ENCODE measurements around the gene HACL1. TPM values are rescaled to one million over a fixed set of nuclear protein-coding genes. Genes with fewer than 3 reads are reported as not detected.
A peak's percentile ranks its signal among the peaks of the same experiment; 100 is the strongest.

The HACL1 gene
- 100 to 1,000 TPM in 2 of 4 donors, 10 to 100 TPM in 2; 24.5 to 138 (median 72.9) TPM for polyA plus RNA-seq
- long read RNA-seq, donor 1 = 0 reads
- long read RNA-seq, donor 2, partial matches to known transcripts = 0 of 3 reads
- long read RNA-seq, donor 2, other reads (novel, unspliced or antisense) = 0 of 3 reads
- long read RNA-seq, donor 3, partial matches to known transcripts = 0 of 3 reads
- long read RNA-seq, donor 3, other reads (novel, unspliced or antisense) = 0 of 3 reads
- long read RNA-seq, donor 4 = 0 reads
- long read RNA-seq, donor 5 = 0 reads
- long read RNA-seq, donor 6, transcript HACL1-201 (17 exons, 2,266 nt) = major isoform, 9 of 10 reads
- long read RNA-seq, donor 6, partial matches to known transcripts = 0 of 10 reads
- long read RNA-seq, donor 6, other reads (novel, unspliced or antisense) = 0 of 10 reads
- long read RNA-seq, donor 7 = 0 reads
- long read RNA-seq, donor 8 = 0 reads
- long read RNA-seq, donor 9, partial matches to known transcripts = 0 of 2 reads
- long read RNA-seq, donor 9, other reads (novel, unspliced or antisense) = 0 of 2 reads
- long read RNA-seq, donor 10, partial matches to known transcripts = 0 of 4 reads
- long read RNA-seq, donor 10, other reads (novel, unspliced or antisense) = 0 of 4 reads

GRCh38 chr3:15601399-15602145 is at the start of gene HACL1, which contains the start of gene BTD:
TSS of gene HACL1 (minus strand) at chr3:15601569. CDS start at chr3:15601463, 106 bp downstream.
TSS of gene BTD (plus strand) at chr3:15601745. CDS start at chr3:15635440, 33,695 bp downstream.
- Histone ChIP-seq H3K9me3 (ENCODE audit: control insufficient read depth in 2 of 2, insufficient read depth in 1 of 2, low read depth in 1 of 2, low read length in 1 of 2) (peaks cover 0 to 13% of the 10 kb centered on the region in 2 donors), H3K4me1 (ENCODE audit: control insufficient read depth in 3 of 3, insufficient read depth in 2 of 3, low read depth in 1 of 3, low read length in 2 of 3) (peaks cover 2 to 25% (median 3%) of the 10 kb centered on the region in 3 donors), H3K27me3 (ENCODE audit: control insufficient read depth in 3 of 3, insufficient read depth in 3 of 3, low read length in 3 of 3) (no peaks in the 10 kb centered on the region), H3K27ac (ENCODE audit: low read depth in 1 of 3, low read length in 2 of 3) (peak within 1 kb of the TSS; percentile 85 to 98 (median 96)), H3K36me3 (ENCODE audit: control insufficient read depth in 3 of 3, insufficient read depth in 2 of 3, low read depth in 1 of 3, low read length in 3 of 3) (peaks cover 0 to 13% (median 10%) of the 10 kb centered on the region in 3 donors), H3K4me3 (ENCODE audit: low read depth in 1 of 3, low read length in 3 of 3) (peak within 1 kb of the TSS; percentile 72 to 95 (median 87))
- DNase-seq (peak; percentile 99 to 100), FAIRE-seq (no peak)
- WGBS, 3 donors = 0 to 1% (median 0%) methylated on average over 59 to 61 of the region's 61 CpGs

GRCh38 chr3:15649858-15650257 is 48.5 kb upstream of the HACL1 start:
- Histone ChIP-seq H3K27ac (ENCODE audit: low read depth in 1 of 3, low read length in 2 of 3) (no peak overlapping the region), H3K4me3 (ENCODE audit: low read depth in 1 of 3, low read length in 3 of 3) (no peak overlapping the region), H3K4me1 (ENCODE audit: control insufficient read depth in 3 of 3, insufficient read depth in 2 of 3, low read depth in 1 of 3, low read length in 2 of 3) (peaks cover 0 to 8% (median 0%) of the 10 kb centered on the region in 3 donors), H3K9me3 (ENCODE audit: control insufficient read depth in 2 of 2, insufficient read depth in 1 of 2, low read depth in 1 of 2, low read length in 1 of 2) (no peaks in the 10 kb centered on the region), H3K27me3 (ENCODE audit: control insufficient read depth in 3 of 3, insufficient read depth in 3 of 3, low read length in 3 of 3) (no peaks in the 10 kb centered on the region), H3K36me3 (ENCODE audit: control insufficient read depth in 3 of 3, insufficient read depth in 2 of 3, low read depth in 1 of 3, low read length in 3 of 3) (peaks cover 0 to 20% (median 5%) of the 10 kb centered on the region in 3 donors)
- no peak for FAIRE-seq
- DNase-seq = no peak
- WGBS, 3 donors = 85 to 94% (median 93%) methylated on average over 5 of the region's 5 CpGs

GRCh38 chr3:15649341-15649740 is 48.0 kb upstream of the HACL1 start:
- H3K4me3 ChIP-seq (ENCODE audit: low read depth in 1 of 3, low read length in 3 of 3) = no peak overlapping the region
- H3K4me1 ChIP-seq (ENCODE audit: control insufficient read depth in 3 of 3, insufficient read depth in 2 of 3, low read depth in 1 of 3, low read length in 2 of 3) = peaks cover 0 to 8% (median 0%) of the 10 kb centered on the region in 3 donors
- DNase-seq = peak in 1 of 2 donors; percentile 43
- no peak overlapping the region for H3K27ac ChIP-seq (ENCODE audit: low read depth in 1 of 3, low read length in 2 of 3)
- FAIRE-seq = no peak
- H3K36me3 ChIP-seq (ENCODE audit: control insufficient read depth in 3 of 3, insufficient read depth in 2 of 3, low read depth in 1 of 3, low read length in 3 of 3) = peaks cover 0 to 24% (median 5%) of the 10 kb centered on the region in 3 donors
- no peaks in the 10 kb centered on the region for H3K27me3 ChIP-seq (ENCODE audit: control insufficient read depth in 3 of 3, insufficient read depth in 3 of 3, low read length in 3 of 3)
- WGBS, 3 donors = 63 to 87% (median 75%) methylated on average over 3 of the region's 3 CpGs
- H3K9me3 ChIP-seq (ENCODE audit: control insufficient read depth in 2 of 2, insufficient read depth in 1 of 2, low read depth in 1 of 2, low read length in 1 of 2) = no peaks in the 10 kb centered on the region

DNA sequence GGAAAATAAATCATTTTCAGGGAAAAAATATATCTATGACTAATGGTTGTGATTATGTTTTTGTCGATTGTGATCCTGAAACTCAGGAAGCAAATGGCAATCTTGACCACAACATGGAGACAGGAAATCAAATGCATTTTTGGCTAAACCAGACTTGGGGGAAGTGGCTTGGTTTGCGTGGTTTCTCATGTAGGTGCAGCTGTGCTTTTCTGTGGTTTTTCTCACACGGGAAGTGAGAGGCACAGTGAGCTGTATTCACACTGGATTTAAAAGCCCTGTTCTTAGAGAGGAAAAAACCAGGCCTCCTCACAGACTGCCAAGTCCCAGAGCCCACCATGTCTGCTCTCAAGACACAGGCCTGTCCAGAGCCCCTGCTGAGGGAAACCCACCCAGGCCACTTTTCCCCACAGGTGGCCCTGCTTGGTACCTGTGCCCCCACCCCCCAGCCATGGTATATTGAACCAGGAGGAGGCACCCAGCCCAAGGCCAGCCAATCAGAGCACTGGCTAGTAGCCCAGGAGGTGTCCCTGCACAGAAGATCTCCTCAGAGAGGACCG is 46.3 kb upstream of the HACL1 start:
- H3K27me3 ChIP-seq (ENCODE audit: control insufficient read depth in 3 of 3, insufficient read depth in 3 of 3, low read length in 3 of 3) = no peaks in the 10 kb centered on the region
- WGBS, 3 donors = 57 to 87% (median 66%) methylated on average over 4 of the region's 4 CpGs
- no peaks in the 10 kb centered on the region for H3K9me3 ChIP-seq (ENCODE audit: control insufficient read depth in 2 of 2, insufficient read depth in 1 of 2, low read depth in 1 of 2, low read length in 1 of 2)
- no peak overlapping the region for H3K4me3 ChIP-seq (ENCODE audit: low read depth in 1 of 3, low read length in 3 of 3)
- peak in 1 of 2 donors; percentile 38 for DNase-seq
- peaks cover 0 to 27% (median 5%) of the 10 kb centered on the region in 3 donors for H3K36me3 ChIP-seq (ENCODE audit: control insufficient read depth in 3 of 3, insufficient read depth in 2 of 3, low read depth in 1 of 3, low read length in 3 of 3)
- H3K4me1 ChIP-seq (ENCODE audit: control insufficient read depth in 3 of 3, insufficient read depth in 2 of 3, low read depth in 1 of 3, low read length in 2 of 3) = peaks cover 0 to 8% (median 0%) of the 10 kb centered on the region in 3 donors
- peak overlapping the region in 1 of 3 donors; percentile 84 for H3K27ac ChIP-seq (ENCODE audit: low read depth in 1 of 3, low read length in 2 of 3)
- no peak for FAIRE-seq

- Histone ChIP-seq H3K9me3 (ENCODE audit: control insufficient read depth in 2 of 2, insufficient read depth in 1 of 2, low read depth in 1 of 2, low read length in 1 of 2) (no peaks in the 10 kb centered on the region), H3K4me1 (ENCODE audit: control insufficient read depth in 3 of 3, insufficient read depth in 2 of 3, low read depth in 1 of 3, low read length in 2 of 3) (peaks cover 0 to 8% (median 0%) of the 10 kb centered on the region in 3 donors), H3K27me3 (ENCODE audit: control insufficient read depth in 3 of 3, insufficient read depth in 3 of 3, low read length in 3 of 3) (no peaks in the 10 kb centered on the region), H3K4me3 (ENCODE audit: low read depth in 1 of 3, low read length in 3 of 3) (no peak overlapping the region), H3K27ac (ENCODE audit: low read depth in 1 of 3, low read length in 2 of 3) (peak overlapping the region in 1 of 3 donors; percentile 78), H3K36me3 (ENCODE audit: control insufficient read depth in 3 of 3, insufficient read depth in 2 of 3, low read depth in 1 of 3, low read length in 3 of 3) (peaks cover 0 to 27% (median 5%) of the 10 kb centered on the region in 3 donors)
- DNase-seq (no peak), FAIRE-seq (no peak)
- 63 to 82% (median 78%) methylated on average over 13 of the region's 13 CpGs for WGBS, 3 donors
These were observed 45.6 kb upstream of the HACL1 start for GRCh38 chr3:15646851-15647511.

DNA sequence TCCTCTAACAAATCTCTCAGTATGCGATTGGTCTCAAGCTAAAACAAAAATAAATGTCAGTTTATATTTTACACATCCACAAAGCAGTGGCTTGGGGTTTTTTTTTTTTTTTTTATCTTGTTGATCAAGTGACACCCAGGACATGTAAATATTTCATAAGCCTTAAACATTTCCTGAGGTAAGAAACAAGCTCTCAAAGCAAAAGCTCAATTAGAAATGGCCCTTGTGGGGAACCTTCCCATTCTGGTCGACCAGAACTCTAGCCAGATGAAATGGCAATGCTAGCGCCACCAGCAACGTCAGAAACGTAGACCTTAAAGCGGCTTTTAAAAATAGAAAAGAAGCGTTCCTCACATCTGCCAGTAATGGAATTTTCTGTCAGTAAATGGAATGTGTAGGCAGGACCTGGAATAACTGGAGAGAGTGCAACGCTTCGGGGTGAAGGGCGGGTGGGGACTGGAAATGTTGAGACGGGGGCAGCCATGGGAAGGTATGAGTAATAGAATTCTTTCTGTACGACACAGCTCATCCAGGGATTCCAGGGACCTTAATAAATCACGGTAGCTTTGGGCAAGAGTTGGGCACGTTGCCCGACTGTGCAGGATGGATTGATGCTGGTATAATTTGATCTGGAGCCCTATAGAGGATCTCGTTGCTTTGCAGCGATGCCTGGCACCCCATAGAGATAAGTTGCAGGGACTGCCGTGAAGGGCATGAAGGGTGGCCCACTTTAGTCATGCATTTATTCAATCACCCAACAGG is 44.6 kb upstream of the HACL1 start:
- Histone ChIP-seq H3K4me1 (ENCODE audit: control insufficient read depth in 3 of 3, insufficient read depth in 2 of 3, low read depth in 1 of 3, low read length in 2 of 3) (peaks cover 0 to 8% (median 0%) of the 10 kb centered on the region in 3 donors), H3K4me3 (ENCODE audit: low read depth in 1 of 3, low read length in 3 of 3) (no peak overlapping the region), H3K27ac (ENCODE audit: low read depth in 1 of 3, low read length in 2 of 3) (no peak overlapping the region), H3K27me3 (ENCODE audit: control insufficient read depth in 3 of 3, insufficient read depth in 3 of 3, low read length in 3 of 3) (no peaks in the 10 kb centered on the region), H3K36me3 (ENCODE audit: control insufficient read depth in 3 of 3, insufficient read depth in 2 of 3, low read depth in 1 of 3, low read length in 3 of 3) (peaks cover 0 to 29% (median 5%) of the 10 kb centered on the region in 3 donors), H3K9me3 (ENCODE audit: control insufficient read depth in 2 of 2, insufficient read depth in 1 of 2, low read depth in 1 of 2, low read length in 1 of 2) (no peaks in the 10 kb centered on the region)
- no peak for DNase-seq
- WGBS, 3 donors = 86 to 92% (median 92%) methylated on average over 18 of the region's 18 CpGs
- no peak for FAIRE-seq

GRCh38 chr3:15645246-15645645 is 43.9 kb upstream of the HACL1 start:
- FAIRE-seq (no peak), DNase-seq (no peak)
- Histone ChIP-seq H3K27me3 (ENCODE audit: control insufficient read depth in 3 of 3, insufficient read depth in 3 of 3, low read length in 3 of 3) (no peaks in the 10 kb centered on the region), H3K36me3 (ENCODE audit: control insufficient read depth in 3 of 3, insufficient read depth in 2 of 3, low read depth in 1 of 3, low read length in 3 of 3) (peaks cover 0 to 30% (median 5%) of the 10 kb centered on the region in 3 donors), H3K4me1 (ENCODE audit: control insufficient read depth in 3 of 3, insufficient read depth in 2 of 3, low read depth in 1 of 3, low read length in 2 of 3) (peaks cover 0 to 8% (median 0%) of the 10 kb centered on the region in 3 donors), H3K27ac (ENCODE audit: low read depth in 1 of 3, low read length in 2 of 3) (no peak overlapping the region), H3K4me3 (ENCODE audit: low read depth in 1 of 3, low read length in 3 of 3) (no peak overlapping the region), H3K9me3 (ENCODE audit: control insufficient read depth in 2 of 2, insufficient read depth in 1 of 2, low read depth in 1 of 2, low read length in 1 of 2) (no peaks in the 10 kb centered on the region)
- WGBS, 3 donors = 91 to 98% (median 97%) methylated on average over 6 of the region's 6 CpGs
